ENCODE data around the gene ATP6AP1.
A peak's percentile ranks its signal among the peaks of the same experiment; 100 is the strongest.

The ATP6AP1 gene

DNA sequence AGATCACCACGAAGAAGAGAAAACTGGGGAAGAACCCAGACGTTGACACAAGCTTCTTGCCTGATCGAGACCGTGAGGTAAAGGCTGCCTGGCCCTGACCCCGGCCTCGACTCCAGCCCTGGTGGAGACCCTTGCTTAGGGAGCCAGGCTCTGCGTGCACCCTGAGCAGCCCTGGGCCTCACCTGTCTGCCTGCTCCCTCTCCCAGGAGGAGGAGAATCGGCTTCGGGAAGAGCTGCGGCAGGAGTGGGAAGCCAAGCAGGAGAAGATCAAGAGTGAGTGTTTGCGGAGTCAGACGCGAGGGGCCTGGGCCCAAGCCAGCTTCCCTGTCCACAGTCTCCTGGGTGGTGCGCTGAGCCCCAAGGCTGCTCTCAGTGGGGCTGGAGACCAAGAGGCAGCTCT, 20.0 kb downstream of the ATP6AP1 start:
- no peak for DNase-seq (ENCODE audit: low read depth in 2 of 2)

DNA sequence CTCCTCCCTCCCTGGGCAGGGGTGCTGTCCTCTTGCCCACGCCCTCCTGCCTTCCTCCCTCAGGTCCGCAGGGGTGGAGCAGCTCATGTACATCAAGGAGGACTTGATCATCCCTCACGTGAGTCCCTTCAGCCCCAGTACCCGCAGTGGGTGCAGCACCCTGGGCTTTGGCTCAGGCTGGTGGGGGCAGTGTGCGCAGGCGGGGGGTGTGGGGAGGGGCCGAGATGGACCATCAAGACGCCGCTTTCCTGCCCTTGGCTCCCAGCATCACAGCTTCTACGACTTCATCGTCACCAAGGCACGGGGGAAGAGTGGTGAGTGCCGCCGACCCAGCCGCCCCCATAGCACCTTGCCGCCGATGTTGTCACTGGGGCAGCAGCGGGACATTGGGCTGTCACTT, 21.1 kb downstream of the ATP6AP1 start:
- DNase-seq (ENCODE audit: low read depth in 2 of 2), result no peak

GRCh38 chrX:154450312-154450711, 21.8 kb downstream of the ATP6AP1 start:
- DNase-seq (ENCODE audit: low read depth in 2 of 2), result no peak

DNA sequence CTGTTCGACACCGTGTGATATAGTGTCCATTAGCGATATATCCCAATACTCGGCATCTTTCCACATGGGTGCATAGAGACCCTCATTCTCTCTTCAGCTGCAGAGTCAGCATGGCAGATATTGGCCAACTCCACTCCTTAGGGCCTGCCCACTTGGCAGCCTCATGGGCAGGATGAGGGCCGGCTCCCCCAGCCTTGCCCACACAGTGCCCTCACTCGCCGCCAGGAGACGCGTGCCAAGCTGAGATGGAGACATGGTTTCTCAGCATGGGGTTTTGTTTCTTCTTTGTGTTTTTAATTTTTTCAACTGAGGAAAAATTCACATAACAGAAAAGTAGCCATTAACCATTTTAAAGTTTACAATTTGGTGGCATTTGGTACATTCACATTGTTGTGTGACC, 24.3 kb downstream of the ATP6AP1 start:
- no peak for DNase-seq (ENCODE audit: low read depth in 2 of 2)

GRCh38 chrX:154457491-154458115, 29.1 kb downstream of the ATP6AP1 start:
- peak; percentile 29 to 42 for DNase-seq (ENCODE audit: low read depth in 2 of 2)

DNA sequence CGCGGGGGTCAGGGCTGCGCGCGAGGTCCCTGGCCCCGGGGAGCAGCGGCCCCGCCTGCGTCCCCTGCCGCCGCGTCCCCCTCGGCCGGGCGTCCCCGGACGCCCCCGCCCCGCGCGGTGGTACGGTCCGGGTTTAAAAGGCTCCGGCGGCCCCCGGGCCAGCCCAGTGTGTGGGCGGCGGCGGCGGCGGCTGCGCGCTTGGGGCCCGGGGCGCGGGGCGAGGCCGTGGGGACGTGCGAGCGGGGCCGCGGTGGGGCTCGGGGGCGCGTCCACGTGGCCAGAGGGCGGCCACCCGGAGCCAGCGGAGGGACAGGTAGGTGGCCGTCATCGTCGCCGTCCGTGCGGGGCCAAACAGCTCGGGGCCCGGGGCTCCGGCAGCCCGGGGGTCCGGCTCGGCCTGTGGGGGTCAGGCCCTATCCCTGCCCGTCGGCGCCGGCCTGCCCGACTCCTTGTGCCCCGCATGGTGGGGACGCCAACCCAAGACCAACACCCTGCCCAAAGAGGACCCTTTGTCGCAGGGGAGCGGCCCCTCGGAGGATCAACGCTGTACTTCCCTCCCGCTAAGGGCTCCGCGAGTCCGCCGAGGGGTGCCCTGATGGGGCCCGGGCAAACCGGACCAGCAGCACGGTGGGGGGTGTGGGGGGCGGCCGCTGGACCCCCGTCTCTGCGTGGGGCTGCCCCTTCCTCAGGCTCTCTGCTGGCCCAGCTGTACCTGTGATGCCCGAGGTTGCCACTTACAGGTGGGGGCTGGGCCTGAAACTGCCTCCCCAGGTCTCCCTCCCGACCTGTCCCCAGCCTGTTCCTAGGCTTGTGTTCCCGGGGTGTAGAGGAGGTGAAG, 29.9 kb downstream of the ATP6AP1 start, which contains the start of gene PLXNA3:
Gene PLXNA3 (plus strand): TSS at position 166 of the 838 bp plus-strand sequence. CDS start 1,903 bp downstream, outside the sequence.
- peak; percentile 37 to 40 for DNase-seq (ENCODE audit: low read depth in 2 of 2)

- DNase-seq (ENCODE audit: low read depth in 2 of 2), result no peak
Observed at GRCh38 chrX:154458954-154459778, 30.7 kb downstream of the ATP6AP1 start.

DNA sequence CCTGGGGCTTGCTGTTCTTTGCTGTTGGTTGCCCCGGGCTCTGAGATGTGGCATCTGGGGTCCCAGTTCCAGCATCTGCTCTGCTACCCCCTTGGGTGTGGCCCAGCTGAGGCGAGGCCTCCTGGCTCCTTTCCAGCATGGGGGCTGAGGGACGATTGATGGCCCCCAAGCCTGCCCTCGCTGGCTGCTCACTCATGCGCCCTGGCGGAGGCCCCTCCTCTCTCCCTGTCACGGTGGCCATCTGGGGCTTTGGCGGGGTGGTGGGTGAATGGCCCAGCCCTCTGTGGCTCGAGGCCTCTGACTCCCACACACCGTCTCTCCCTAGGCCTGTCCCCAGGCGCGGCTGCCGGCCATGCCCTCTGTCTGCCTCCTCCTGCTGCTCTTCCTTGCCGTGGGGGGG, 31.4 kb downstream of the ATP6AP1 start:
- DNase-seq (ENCODE audit: low read depth in 2 of 2), result no peak

GRCh38 chrX:154460326-154460725, 31.8 kb downstream of the ATP6AP1 start:
- no peak for DNase-seq (ENCODE audit: low read depth in 2 of 2)

- no peak for DNase-seq (ENCODE audit: low read depth in 2 of 2)
Observed at GRCh38 chrX:154462396-154462795, 33.9 kb downstream of the ATP6AP1 start.

DNA sequence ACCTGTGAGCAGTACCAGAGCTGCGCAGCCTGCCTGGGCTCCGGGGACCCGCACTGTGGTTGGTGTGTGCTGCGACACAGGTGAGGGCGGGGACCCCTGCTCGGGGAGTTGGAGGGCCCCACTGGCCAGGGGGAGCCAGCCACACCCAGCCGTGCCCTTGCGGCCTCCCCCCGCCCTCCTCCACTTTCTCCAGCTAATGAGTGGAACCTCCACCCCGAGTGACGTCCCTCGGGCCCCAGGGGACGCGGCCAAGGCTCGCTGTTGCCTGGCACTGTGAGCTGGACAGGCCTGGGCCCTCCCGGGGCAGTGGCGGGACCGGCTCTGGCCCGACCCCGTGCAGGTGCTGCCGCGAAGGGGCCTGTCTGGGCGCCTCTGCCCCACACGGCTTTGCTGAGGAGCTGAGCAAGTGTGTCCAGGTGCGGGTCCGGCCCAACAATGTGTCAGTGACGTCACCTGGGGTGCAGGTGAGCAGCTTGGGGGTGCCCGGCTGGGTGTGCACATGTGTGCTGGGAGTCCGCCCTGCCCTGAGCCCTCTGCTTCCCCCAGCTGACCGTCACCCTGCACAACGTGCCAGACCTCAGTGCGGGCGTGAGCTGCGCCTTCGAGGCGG, 35.2 kb downstream of the ATP6AP1 start:
- no peak for DNase-seq (ENCODE audit: low read depth in 2 of 2)

DNA sequence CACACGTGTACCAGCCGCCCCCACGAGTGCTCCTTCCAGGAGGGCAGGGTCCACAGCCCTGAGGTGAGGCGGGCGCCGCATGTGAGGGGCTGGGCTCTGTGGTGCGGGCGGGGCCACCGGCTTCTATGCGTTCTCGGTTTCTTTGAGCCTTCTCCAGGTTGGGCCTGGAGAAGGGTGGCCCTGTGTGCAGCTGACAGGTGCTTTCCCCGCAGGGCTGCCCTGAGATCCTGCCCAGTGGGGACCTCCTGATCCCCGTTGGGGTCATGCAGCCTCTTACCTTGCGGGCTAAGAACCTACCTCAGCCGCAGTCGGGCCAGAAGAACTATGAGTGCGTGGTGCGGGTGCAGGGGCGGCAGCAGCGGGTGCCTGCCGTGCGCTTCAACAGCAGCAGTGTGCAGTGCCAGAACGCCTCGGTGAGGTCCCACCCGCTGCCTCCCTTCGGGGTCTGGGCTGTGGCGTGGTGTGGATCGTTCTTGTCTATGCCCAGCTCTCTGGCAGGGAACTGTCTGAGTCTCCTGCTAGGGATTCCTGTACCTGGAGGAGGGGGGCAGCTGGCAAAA, 36.4 kb downstream of the ATP6AP1 start:
- no peak for DNase-seq (ENCODE audit: low read depth in 2 of 2)

- DNase-seq (ENCODE audit: low read depth in 2 of 2), result no peak
Observed at GRCh38 chrX:154465601-154466000, 37.1 kb downstream of the ATP6AP1 start.

GRCh38 chrX:154466036-154466435, 37.6 kb downstream of the ATP6AP1 start:
- no peak for DNase-seq (ENCODE audit: low read depth in 2 of 2)

DNA sequence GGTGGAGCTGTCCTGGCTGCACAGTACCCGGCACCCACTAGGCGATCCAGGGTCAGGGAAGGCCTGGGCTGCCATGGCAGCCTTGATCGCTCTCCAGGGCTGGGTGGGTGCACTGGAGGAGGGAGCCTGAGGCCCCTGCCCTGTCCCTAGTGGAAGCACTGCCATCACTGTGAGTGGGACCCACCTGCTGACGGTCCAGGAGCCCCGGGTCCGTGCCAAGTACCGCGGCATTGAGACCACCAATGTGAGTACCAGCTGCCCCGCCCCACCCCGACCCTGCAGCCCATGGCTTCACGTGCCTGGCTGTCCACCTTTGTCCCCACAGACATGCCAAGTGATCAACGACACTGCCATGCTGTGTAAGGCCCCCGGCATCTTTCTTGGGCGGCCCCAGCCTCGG, 38.4 kb downstream of the ATP6AP1 start:
- DNase-seq (ENCODE audit: low read depth in 2 of 2), result no peak

DNA sequence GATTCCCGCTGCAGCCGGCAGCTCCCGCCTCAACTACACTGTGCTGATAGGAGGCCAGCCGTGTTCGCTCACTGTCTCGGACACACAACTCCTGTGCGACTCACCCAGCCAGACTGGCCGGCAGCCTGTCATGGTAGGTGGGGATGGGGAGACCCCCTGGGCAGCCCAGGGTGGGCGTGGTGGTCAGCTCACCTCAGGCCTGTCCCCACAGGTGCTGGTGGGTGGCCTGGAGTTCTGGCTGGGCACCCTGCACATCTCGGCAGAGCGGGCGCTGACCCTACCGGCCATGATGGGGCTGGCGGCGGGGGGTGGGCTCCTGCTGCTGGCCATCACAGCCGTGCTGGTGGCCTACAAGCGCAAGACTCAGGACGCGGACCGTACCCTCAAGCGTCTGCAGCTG, 39.1 kb downstream of the ATP6AP1 start:
- DNase-seq (ENCODE audit: low read depth in 2 of 2), result no peak

DNA sequence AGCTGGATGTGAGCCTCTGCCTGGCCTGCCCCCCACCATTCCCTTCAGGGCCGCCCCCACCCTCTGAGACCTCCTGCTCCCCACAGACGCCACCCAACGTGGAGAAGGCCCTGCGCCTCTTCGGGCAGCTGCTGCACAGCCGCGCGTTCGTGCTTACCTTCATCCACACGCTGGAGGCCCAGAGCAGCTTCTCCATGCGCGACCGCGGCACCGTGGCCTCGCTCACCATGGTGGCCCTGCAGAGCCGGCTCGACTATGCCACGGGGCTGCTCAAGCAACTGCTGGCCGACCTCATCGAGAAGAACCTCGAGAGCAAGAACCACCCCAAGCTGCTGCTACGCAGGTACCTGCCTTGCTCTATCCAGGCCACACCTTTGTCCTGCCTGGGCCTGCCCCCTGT, 39.7 kb downstream of the ATP6AP1 start:
- DNase-seq (ENCODE audit: low read depth in 2 of 2), result no peak

DNA sequence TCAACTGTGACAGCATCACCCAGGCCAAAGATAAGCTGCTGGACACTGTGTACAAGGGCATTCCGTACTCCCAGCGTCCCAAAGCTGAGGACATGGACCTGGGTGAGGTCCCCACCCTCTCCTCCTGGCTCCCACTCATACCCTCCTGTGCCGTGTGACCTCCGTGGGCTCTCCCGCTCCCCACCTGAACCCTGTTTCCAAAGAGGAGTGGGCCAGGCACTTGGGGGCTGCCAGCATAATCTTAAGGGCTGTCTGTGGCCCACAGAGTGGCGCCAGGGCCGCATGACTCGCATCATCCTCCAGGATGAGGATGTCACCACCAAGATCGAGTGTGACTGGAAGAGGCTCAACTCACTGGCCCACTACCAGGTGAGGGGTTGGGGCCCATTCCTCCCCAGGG, 40.6 kb downstream of the ATP6AP1 start:
- no peak for DNase-seq (ENCODE audit: low read depth in 2 of 2)

GRCh38 chrX:154469880-154470279, 41.4 kb downstream of the ATP6AP1 start:
- DNase-seq (ENCODE audit: low read depth in 2 of 2), result no peak

DNA sequence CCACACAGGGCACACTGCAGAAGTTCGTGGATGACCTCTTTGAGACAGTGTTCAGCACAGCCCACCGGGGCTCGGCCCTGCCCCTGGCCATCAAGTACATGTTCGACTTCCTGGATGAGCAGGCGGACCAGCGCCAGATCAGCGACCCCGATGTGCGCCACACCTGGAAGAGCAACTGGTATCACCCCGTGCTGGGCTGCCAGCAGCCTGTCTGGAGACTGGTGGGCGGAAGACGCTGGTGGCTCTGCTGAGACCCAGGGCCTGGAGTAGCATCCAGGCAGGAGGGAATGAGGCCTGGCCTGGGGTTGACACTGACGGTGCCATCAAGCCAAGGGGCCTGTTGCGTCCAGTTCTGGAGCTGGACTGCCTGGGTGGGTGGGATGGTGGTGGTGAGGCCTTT, 42.0 kb downstream of the ATP6AP1 start:
- DNase-seq (ENCODE audit: low read depth in 2 of 2), result no peak

- no peak for DNase-seq (ENCODE audit: low read depth in 2 of 2)
Observed at GRCh38 chrX:154470914-154471568, 42.6 kb downstream of the ATP6AP1 start.

Data from stimulated activated CD8-positive, alpha-beta memory T cell treated with anti-CD3 and anti-CD28 coated beads, Interleukin-2, amount 100 ng/mL, for 48 hours (primary cell).